NT2/D1 (cell line): ENCODE results near the gene STXBP1.

ENCODE experiments used
- DNase-seq: peaks from one replicate; pipeline ENCODE4 v3.0.0-alpha.2; 2011; ENCODE audit warnings: low read depth, low spot score
- H3K27me3 ChIP-seq: 2 replicates; pipeline ENCODE4 v1.6.0; 2011; ENCODE audit warnings: mild to moderate bottlenecking; ENCODE audit not compliant: insufficient read length, insufficient read depth
- H3K36me3 ChIP-seq: 2 replicates; pipeline ENCODE4 v1.6.1; 2011; ENCODE audit warnings: mild to moderate bottlenecking, low read length, mixed read lengths; ENCODE audit not compliant: insufficient read depth, insufficient read length
- H3K4me1 ChIP-seq: 2 replicates; pipeline ENCODE4 v1.5.1; 2011; ENCODE audit not compliant: insufficient read depth, insufficient read length
- H3K4me3 ChIP-seq: 2 replicates; pipeline ENCODE4 v1.5.1; 2011; ENCODE audit warnings: low read depth; ENCODE audit not compliant: insufficient read length
- H3K9ac ChIP-seq: 2 replicates; pipeline ENCODE4 v1.6.0; 2011; ENCODE audit warnings: low read depth; ENCODE audit not compliant: insufficient read length
- H3K9me3 ChIP-seq: 2 replicates; pipeline ENCODE4 v1.5.1; 2011; ENCODE audit warnings: mild to moderate bottlenecking, low read length; ENCODE audit not compliant: insufficient read depth
- SUZ12 ChIP-seq: IDR thresholded peaks from 2 replicates; pipeline ENCODE4 v1.6.1; 2011; ENCODE audit not compliant: insufficient read length, insufficient read depth; ENCODE audit errors: extremely low read depth
- YY1 ChIP-seq: IDR thresholded peaks from 2 replicates; pipeline ENCODE4 v1.6.1; 2011; ENCODE audit not compliant: insufficient read length, insufficient read depth
- ZNF274 ChIP-seq: IDR thresholded peaks from 2 replicates; pipeline ENCODE4 v1.6.1; 2011; ENCODE audit warnings: mild to moderate bottlenecking, low read depth, low read length

Gene STXBP1

DNA sequence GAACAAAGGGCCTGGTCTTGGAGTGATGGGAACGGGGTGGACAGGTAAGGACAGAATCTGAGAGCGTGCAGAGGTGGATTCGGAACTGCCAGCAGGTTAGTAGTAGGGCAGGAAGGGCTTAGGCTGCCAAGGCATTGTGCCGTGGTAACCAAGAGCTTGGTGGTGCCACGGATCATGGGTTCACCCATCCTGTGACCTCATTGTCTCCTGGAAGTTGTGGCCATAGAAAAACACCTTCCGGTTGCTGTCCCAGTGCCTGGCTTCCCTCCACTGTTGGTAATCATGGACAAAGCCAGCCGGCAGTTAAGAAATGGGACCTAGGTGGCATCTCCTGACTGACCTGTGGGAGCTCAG lies 52.2 kb downstream of the STXBP1 start:
- Histone ChIP-seq H3K36me3 (peaks cover 22% of the 10 kb centered on the region), H3K9ac (no peak overlapping the region), H3K4me1 (no peaks in the 10 kb centered on the region), H3K4me3 (no peak overlapping the region), H3K27me3 (no peaks in the 10 kb centered on the region), H3K9me3 (no peaks in the 10 kb centered on the region)
- TF ChIP-seq YY1 (no peak), SUZ12 (no peak)
- no peak for DNase-seq

DNA sequence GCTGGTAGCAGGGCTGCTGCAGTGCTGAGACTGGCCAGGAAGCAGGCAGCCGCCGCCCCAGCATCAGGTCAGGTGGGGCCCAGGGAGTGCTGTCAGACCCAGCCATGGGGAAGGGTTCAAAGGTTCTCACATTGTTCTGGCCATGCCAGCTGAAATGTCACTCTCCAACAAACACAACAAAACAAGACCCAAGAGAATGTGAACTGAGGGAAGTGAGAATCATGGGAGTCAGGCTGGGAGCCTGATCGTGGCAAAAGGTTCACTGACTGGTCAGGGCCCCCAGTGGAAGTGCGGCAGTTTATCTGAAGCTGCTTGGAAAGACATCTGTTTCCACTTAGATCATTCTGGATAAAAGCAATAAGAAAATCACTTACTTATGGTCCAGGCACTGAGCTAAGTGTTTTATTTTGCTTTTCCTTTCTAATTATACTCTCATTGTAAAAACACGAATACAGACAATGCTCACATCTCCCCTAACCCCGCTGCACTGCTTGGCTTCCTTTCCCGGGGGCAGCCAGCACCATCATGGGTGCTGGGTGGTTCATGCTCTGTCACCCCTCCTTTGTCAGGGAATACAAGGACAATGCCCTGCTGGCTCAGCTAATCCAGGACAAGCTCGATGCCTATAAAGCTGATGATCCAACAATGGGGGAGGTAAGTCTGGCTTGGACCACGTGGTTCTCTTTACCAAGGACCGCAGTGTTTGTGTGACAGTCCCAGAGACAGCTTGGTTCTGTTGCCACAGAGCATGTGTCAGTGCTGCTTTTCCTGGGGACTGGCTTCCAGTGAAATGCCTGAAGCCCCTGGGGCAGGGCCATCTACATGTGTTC lies 52.8 kb downstream of the STXBP1 start:
- Histone ChIP-seq H3K36me3 (peaks cover 22% of the 10 kb centered on the region), H3K4me3 (no peak overlapping the region), H3K4me1 (no peaks in the 10 kb centered on the region), H3K9me3 (no peaks in the 10 kb centered on the region), H3K27me3 (no peaks in the 10 kb centered on the region), H3K9ac (no peak overlapping the region)
- DNase-seq = no peak
- no peak for TF ChIP-seq YY1
- no peak for TF ChIP-seq ZNF274
- no peak for TF ChIP-seq SUZ12

DNA sequence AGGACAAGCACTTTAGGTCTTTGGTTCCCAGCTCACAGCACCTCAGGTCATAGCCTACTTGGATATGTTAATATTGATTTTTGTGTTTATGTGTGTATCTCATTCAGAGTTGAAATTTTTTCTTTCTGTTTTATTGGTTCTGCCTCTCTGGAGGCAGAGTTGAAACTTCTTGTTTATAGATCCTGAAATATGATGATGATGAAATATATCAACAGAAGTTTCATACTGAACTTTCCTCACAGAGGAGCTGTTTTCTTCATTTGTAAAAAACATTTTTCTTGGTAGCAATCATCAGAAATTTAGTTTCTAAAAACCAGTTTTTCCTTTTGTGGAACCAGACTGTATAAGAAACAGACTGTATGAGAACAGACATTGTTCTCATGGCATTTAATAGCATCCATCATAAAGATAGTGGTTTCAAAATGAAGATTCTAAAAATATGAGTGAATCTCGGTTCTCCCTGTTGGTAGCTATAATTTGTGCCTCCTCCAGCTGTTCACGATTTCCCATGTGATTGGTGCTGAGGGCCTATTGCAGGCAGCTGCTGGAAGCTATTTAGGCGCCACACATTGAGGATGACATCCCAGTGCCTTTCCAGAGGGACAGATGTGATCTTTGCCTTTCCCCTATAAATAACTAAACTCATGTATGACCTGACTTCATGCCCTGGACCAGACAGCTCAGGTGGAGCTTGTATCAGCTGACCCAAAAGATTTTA lies 55.2 kb downstream of the STXBP1 start:
- Histone ChIP-seq H3K9me3 (no peaks in the 10 kb centered on the region), H3K27me3 (no peaks in the 10 kb centered on the region), H3K36me3 (peaks cover 27% of the 10 kb centered on the region), H3K4me1 (no peaks in the 10 kb centered on the region), H3K9ac (no peak overlapping the region), H3K4me3 (no peak overlapping the region)
- TF ChIP-seq ZNF274 (no peak), YY1 (no peak), SUZ12 (no peak)
- no peak for DNase-seq

DNA sequence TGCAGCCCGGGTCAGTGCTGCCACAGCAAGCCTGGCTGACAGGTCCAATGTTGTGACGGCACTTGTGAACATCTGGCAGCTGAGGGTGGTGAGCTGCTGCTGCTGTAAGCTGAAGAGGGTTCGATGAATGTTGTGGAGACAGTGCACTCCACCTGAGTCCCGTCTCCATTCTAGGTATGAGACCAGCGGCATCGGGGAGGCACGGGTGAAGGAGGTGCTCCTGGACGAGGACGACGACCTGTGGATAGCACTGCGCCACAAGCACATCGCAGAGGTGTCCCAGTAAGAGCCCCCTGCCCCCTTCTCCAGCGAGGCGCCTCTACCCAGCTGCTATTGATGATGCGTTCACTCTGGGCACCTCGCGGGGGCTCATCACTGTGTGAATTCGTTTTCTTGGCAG lies 55.8 kb downstream of the STXBP1 start:
- H3K9me3 ChIP-seq = no peaks in the 10 kb centered on the region
- no peak overlapping the region for H3K4me3 ChIP-seq
- TF ChIP-seq SUZ12 (no peak), ZNF274 (no peak), YY1 (no peak)
- no peaks in the 10 kb centered on the region for H3K27me3 ChIP-seq
- peaks cover 30% of the 10 kb centered on the region for H3K36me3 ChIP-seq
- H3K4me1 ChIP-seq = no peaks in the 10 kb centered on the region
- DNase-seq = no peak
- no peak overlapping the region for H3K9ac ChIP-seq

DNA sequence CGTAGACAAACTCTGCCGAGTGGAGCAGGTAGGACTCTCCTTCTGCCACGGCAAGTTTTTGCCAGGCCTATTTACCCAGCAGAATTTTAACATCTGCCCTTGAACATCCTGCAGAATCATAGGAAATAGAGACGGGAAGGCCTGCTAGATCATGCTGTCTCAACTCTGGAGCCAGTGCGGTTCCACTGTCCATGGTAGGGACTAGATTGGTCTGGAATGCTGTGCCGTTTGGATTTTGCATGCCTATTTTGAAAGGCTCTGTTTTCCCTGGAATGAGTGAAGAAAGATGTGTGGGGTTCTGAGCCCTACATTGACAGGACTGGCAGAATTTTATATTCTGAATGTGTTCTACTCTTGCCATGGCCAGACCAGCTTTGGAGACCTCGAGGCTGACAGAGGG lies 61.2 kb downstream of the STXBP1 start:
- no peak for DNase-seq
- no peak for TF ChIP-seq YY1
- Histone ChIP-seq H3K4me3 (no peak overlapping the region), H3K36me3 (peaks cover 27% of the 10 kb centered on the region), H3K9me3 (no peaks in the 10 kb centered on the region), H3K4me1 (no peaks in the 10 kb centered on the region), H3K27me3 (no peaks in the 10 kb centered on the region), H3K9ac (no peak overlapping the region)

DNA sequence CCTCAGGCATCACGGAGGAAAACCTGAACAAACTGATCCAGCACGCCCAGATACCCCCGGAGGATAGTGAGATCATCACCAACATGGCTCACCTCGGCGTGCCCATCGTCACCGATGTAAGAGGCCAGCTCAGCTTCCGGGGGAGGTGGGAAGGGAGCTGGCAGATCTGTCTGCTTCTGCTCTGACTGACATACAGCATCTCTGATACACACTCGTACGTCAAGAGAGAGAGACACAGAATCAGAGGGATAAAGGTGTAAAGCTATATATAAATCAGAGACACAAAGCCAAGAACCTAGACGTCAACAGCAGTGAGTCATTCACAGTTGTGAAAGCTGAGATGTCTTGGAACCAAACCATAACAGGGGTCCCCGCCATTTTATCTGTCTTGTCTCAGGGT lies 64.6 kb downstream of the STXBP1 start:
- H3K9me3 ChIP-seq = no peaks in the 10 kb centered on the region
- no peak overlapping the region for H3K4me3 ChIP-seq
- no peak overlapping the region for H3K9ac ChIP-seq
- H3K36me3 ChIP-seq = peaks cover 47% of the 10 kb centered on the region
- TF ChIP-seq ZNF274 = no peak
- TF ChIP-seq YY1 = no peak
- no peak for TF ChIP-seq SUZ12
- no peaks in the 10 kb centered on the region for H3K4me1 ChIP-seq
- DNase-seq = no peak
- no peaks in the 10 kb centered on the region for H3K27me3 ChIP-seq

DNA sequence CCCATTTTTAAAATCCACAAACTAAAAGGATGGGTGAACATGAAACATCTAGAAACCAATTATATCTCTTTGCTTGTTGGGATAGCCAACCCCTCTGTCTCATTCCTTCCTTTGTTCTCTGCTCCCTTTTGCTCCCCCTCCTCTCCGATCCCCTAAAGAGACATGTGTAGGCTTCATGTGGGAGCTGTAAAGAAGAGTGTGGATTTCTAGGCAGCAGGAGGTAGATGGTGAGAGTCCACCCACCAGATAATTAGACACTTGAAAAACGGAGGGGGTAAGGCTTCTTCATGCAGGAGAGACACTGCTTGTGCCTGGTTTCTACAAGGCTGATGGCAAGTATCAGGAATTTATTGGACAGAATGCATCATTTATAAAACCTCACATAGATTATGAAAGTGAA lies 67.4 kb downstream of the STXBP1 start:
- Histone ChIP-seq H3K4me3 (no peak overlapping the region), H3K27me3 (no peaks in the 10 kb centered on the region), H3K4me1 (peaks cover 6% of the 10 kb centered on the region), H3K9me3 (no peaks in the 10 kb centered on the region), H3K36me3 (peaks cover 58% of the 10 kb centered on the region), H3K9ac (no peak overlapping the region)
- no peak for DNase-seq
- TF ChIP-seq SUZ12 = no peak
- TF ChIP-seq ZNF274 = no peak
- no peak for TF ChIP-seq YY1

DNA sequence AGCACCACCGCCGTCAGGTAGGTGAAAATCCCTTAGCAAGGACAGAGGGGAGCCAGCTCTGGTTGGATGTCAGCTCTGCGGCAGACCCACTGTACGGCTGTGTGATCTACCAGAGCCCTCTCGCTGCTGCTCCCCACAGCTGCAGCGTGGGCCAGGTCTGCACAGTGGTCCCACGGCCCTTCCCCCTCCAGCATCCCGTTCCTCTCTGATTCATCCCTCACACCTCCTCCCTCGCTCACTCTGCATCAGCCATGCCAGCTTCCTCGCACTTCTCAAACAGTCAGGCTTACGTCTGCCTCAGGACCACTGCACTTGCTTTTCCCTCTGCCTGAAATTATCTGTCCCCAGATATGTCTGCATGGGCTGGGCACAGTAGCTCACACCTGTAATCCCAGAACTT lies 68.1 kb downstream of the STXBP1 start:
- no peak for TF ChIP-seq SUZ12
- no peak for TF ChIP-seq YY1
- no peak for TF ChIP-seq ZNF274
- no peak for DNase-seq
- H3K9me3 ChIP-seq = no peaks in the 10 kb centered on the region
- H3K27me3 ChIP-seq = no peaks in the 10 kb centered on the region
- no peak overlapping the region for H3K4me3 ChIP-seq
- H3K36me3 ChIP-seq = peaks cover 58% of the 10 kb centered on the region
- no peak overlapping the region for H3K9ac ChIP-seq
- H3K4me1 ChIP-seq = peaks cover 12% of the 10 kb centered on the region
